ENCODE results near the gene SPHK2.
"Not testable (repeated sequence)": the region's sequence is repeated elsewhere in the genome, so short reads cannot be mapped to it uniquely, and the experiment has no call there.

The SPHK2 gene

GRCh38 chr19:48651683-48652048 lies 32.4 kb downstream of the SPHK2 start:
- DNase-seq (ENCODE audit: low read depth, low spot score), result no peak
- H3K27ac ChIP-seq, result no peak overlapping the region

DNA sequence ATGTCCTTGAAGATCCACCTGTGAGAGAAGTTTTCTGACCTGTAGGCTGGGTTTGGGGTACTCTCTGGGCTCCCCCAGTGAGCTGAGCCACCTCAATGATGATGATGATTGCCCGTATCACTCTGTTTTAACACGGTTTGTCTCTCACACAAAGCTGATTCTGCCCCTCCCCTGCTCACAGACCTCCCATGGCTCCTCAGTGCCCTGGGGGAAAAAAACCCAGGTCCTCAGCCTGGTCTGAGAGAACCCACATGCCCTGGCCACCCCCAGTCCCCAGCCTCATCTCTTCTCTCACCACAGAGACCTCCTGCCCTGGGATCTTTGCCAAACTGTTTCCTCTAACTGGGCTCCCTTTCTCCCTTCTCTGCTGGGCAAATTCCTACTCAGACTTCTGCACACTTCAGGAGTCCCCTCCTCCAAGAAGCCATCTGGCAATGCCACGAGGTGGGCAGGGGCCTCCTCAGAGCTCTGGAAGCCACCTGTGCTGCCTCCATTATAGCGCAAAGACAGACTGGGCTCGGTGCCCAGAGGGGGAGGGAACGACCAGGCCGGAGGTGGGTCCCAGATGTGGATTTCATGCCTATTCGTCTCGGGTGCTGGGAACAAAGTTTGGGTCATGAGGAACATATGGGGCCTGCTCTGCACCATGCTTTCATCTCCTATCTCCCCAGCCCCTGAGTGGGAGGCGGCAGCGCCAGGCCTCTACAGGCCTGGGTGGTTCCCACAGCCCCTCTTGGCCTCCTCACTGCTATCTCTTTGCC lies 35.2 kb downstream of the SPHK2 start:
- DNase-seq (ENCODE audit: low read depth, low spot score), result no peak
- no peak overlapping the region for H3K27ac ChIP-seq

- H3K27ac ChIP-seq, result no peak overlapping the region
Measured at GRCh38 chr19:48656840-48657474, 37.7 kb downstream of the SPHK2 start.

GRCh38 chr19:48657828-48658227 lies 38.5 kb downstream of the SPHK2 start:
- DNase-seq (ENCODE audit: low read depth, low spot score); H3K27ac ChIP-seq: not testable (repeated sequence)

More at GRCh38 chr19:48656840-48657474, 37.7 kb downstream of the SPHK2 start:
- DNase-seq (ENCODE audit: low read depth, low spot score), result no peak

GRCh38 chr19:48658483-48658882 lies 39.2 kb downstream of the SPHK2 start:
- no peak overlapping the region for H3K27ac ChIP-seq
- no peak for DNase-seq (ENCODE audit: low read depth, low spot score)

- no peak for DNase-seq (ENCODE audit: low read depth, low spot score)
- no peak overlapping the region for H3K27ac ChIP-seq
Measured at GRCh38 chr19:48659768-48660167, 40.5 kb downstream of the SPHK2 start.

DNA sequence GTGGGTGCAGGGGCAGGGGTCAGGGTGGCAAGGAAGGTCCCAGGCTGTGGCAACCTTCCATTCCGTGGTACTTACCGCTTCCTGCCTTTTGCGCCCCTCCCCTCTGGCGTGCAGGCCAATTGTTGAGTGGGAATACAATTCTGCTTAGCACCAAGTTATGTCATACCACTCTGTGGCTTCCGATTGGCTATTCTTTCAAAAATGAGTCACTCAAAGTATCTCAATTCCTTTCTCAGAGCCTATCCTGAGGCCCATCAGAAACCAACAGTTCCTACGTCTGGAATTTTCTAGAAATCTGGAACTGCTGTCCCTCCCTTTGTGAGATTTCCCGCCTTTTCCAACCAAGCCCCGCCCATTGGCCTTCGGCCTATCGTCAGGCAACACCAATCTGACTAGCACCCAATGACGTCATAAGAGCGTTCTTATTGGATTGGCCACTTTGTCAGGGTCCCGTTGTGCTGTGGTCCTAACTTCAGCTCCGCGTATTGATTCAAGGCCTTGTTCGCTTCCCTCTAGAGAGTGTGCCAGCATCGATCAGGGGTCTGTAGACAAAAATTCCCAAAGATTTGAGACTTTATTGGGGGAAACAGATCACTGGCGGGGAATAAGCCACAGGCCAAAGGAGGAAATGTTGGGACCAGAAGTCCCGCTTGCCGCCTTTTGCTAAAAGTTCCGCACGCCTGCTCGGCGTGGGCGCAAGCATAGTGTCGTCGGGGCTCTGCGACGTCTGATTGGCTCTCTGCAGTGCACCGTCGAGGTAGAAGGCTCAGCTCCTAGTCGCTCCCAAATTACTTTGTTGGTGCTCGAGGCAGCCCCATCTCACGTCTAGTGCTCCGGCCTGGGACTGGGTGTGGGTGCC lies 41.8 kb downstream of the SPHK2 start:
- no peak for DNase-seq (ENCODE audit: low read depth, low spot score)
- no peak overlapping the region for H3K27ac ChIP-seq

DNA sequence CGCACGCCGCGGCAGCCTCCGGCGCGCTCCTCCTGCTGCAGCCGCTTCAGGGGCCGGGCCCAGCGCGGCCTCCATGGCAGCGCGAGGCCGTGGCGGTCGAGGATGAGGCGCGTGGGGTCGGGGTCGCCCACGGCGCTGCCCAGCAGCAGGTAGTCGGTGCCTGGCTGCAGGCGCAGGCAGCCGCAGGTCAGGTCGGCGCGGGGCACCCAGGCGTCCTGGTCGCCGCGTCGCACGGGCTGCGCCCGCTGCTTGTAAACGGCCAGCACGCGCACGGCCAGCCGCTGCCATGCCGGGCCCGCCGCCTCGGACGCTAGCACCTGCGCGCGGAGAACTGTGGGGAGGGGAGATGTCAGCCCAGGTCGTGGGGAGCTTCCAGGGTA lies 42.4 kb downstream of the SPHK2 start:
- H3K27ac ChIP-seq, result no peak overlapping the region
- DNase-seq (ENCODE audit: low read depth, low spot score), result no peak

DNA sequence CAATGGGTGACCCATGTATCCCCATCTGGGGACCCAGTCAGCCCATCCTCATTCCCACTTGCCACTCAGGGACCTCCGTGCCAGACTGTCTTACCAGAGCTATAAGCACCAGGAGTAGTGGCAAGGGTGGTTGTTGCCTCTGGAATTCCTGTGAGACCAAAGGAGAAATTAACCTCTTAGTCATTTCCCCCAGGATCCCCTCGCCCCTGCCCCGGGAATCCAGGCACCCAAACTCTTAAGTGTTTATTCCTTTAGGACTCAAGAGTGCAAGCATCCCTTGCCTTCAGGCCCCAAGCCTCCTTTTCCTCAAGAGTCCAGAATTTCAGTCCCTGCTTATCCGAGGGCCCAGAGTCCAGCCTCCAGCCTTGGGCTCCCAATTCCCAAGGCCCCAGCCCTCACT lies 44.4 kb downstream of the SPHK2 start:
- DNase-seq (ENCODE audit: low read depth, low spot score), result no peak
- no peak overlapping the region for H3K27ac ChIP-seq

DNA sequence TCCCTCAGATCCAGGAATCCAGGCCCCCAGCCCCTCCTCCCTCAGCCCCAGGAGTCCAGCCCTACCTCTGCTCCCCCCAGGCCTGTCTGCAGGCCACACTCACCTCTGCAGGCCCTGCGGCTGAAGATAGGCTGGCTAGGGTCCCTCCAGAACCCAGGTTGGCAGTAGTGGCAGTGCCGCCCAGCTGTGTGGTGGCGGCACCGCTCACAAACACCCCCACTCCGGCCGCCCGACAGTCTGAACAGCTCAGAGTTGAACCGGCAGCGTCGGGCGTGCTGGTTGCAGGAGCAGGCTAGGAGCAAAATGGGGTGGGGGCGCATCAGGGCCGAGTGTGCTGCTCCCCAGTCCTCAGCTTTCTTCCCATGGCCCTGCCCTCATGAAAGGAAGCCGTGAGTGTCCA lies 45.2 kb downstream of the SPHK2 start:
- no peak overlapping the region for H3K27ac ChIP-seq
- no peak for DNase-seq (ENCODE audit: low read depth, low spot score)

- no peak overlapping the region for H3K27ac ChIP-seq
- no peak for DNase-seq (ENCODE audit: low read depth, low spot score)
Measured at GRCh38 chr19:48665786-48666185, 46.5 kb downstream of the SPHK2 start.

GRCh38 chr19:48668332-48668731 lies 49.0 kb downstream of the SPHK2 start:
- H3K27ac ChIP-seq, result no peak overlapping the region
- no peak for DNase-seq (ENCODE audit: low read depth, low spot score)

GRCh38 chr19:48668761-48669160 lies 49.5 kb downstream of the SPHK2 start:
- no peak overlapping the region for H3K27ac ChIP-seq
- no peak for DNase-seq (ENCODE audit: low read depth, low spot score)

DNA sequence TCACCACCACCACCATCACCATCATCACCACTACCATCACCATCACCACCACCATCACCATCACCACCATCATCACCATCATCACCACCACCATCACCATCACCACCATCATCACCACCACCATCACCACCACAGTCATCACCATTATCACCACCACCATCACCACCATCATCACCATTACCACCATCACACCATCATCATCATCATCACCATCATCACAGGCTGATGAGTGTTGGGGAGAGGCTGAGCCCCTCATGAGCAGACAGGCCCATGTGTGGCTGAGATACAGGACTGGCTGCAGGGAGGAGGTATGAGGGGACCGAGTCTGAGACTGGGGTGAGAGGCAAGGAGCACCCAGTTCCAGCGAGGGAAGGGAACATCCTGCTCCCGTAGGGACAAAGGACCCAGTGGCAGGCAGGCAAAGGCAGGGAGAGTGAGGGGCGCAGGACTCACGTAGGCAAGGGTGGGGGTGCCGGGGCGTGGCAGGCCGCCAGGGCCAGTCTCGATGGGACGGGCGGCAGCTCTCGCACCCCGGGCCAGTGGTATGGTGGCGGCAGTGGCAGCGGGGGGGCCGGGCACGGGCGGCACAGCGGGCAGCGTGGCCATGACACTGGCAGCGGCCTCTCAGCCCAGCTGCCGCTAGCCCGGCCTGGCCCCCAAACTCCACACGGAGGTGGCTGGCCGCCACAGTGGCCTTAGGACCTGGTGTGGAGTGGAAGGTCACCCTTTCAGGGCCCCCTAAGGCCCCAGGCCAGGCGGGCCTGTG lies 50.8 kb downstream of the SPHK2 start:
- no peak for DNase-seq (ENCODE audit: low read depth, low spot score)

DNA sequence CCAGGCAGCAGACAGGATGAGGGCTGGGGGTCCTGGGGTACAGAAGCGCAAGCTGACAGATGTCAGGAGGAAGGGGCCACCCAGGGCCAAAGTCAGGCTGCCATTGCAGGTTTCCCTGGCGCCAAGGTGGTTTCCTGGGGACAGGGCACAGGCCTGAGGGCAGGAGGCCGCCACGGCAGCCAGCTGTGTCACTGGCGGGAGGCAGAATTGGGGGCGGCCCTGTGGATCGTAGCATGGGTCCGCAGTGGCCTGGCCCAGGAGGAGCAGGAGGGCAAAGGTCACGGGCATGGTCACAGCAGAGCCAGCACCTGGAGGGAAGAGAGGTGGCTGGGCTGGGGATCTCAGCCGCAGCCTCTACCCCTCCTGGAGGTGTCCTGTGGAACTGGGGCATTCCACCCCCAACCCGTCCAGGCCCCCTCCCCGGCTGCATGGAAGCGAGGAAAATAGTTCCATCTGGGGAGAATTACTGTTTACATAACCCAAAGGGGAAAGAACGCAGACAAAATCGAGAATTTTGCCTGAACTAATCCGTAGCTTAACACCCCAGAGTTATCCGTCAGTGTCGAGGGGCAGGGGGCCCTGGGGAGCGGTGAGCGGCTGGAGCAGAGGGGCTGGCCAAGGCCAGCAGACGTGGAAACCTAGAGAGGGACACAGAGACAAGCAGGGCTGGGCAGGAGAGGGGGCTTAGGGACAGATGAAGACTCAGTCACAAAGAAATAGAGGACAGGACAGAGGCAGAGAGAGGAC lies 51.6 kb downstream of the SPHK2 start:
- H3K27ac ChIP-seq, result no peak overlapping the region
- no peak for DNase-seq (ENCODE audit: low read depth, low spot score)

More for the DNA sequence above, 50.8 kb downstream of the SPHK2 start:
- no peak overlapping the region for H3K27ac ChIP-seq

- no peak for DNase-seq (ENCODE audit: low read depth, low spot score)
- no peak overlapping the region for H3K27ac ChIP-seq
Measured at GRCh38 chr19:48671446-48671995, 52.2 kb downstream of the SPHK2 start.

GRCh38 chr19:48672994-48673393 lies 53.7 kb downstream of the SPHK2 start, which contains the start of gene NTN5:
NTN5 (minus strand) TSS chr19:48673017; CDS start chr19:48670986, 2,031 bp downstream.
- no peak for DNase-seq (ENCODE audit: low read depth, low spot score)
- no peak within 1 kb of the TSS for H3K27ac ChIP-seq

GRCh38 chr19:48673436-48674100 lies 54.3 kb downstream of the SPHK2 start:
- no peak overlapping the region for H3K27ac ChIP-seq
- no peak for DNase-seq (ENCODE audit: low read depth, low spot score)
